Measurements from ENCODE around the gene PPP4R3C.
"Not testable (repeated sequence)": the region's sequence is repeated elsewhere in the genome, so short reads cannot be mapped to it uniquely, and the experiment has no call there.

Gene PPP4R3C

DNA sequence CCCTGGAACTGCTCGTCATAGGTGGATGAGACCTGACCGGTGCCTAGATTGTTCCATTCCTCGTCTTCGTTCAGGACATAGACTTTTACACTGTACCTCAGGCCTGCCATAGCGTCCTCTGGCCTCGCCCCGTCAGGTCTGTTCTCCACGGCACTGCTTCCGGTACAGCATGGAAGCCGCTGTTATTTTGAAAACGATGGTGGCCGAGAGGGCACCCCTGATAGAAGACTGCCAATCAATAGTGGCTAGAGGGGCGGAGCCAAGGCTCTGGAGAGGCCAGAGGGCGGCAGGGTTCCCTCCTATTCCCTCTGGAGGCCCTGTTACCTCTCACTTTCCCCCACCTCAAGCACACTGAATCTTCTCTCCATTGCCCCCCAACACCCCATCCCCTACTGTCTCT, at the start of gene PPP4R3C:
TSS of gene PPP4R3C (minus strand) at position 155 of the 400 bp plus-strand sequence. CDS start at position 110, 45 bp downstream.
- in situ Hi-C loops (cut with HindIII; ENCODE audit: low pct_ligation_motif_present, low pct_unique_long_range_greater_than_20kb, low sequenced_read_pairs) = no loop called here
- no peak for DNase-seq

DNA sequence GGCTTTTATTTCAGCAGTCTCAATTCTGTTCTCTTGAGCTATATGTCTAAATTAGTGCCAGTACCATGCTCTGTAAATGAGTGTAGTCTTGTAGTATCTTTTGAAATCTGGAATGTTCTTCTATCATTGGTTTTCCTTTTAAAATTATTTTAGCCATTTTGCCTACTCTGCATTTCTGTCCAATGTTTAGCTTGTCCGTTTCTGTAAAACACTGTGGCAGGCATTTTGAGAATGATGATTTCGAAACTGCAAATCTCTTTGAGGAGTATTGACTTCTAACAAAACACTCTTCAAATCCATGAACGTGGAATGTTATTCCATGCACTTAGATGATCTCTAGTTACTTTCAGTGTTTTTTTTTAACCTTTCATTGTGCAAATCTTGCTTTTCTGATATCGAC, 28.3 kb upstream of the PPP4R3C start:
- DNase-seq = no peak
- in situ Hi-C loops (cut with HindIII; ENCODE audit: low pct_ligation_motif_present, low pct_unique_long_range_greater_than_20kb, low sequenced_read_pairs) = no loop called here

DNA sequence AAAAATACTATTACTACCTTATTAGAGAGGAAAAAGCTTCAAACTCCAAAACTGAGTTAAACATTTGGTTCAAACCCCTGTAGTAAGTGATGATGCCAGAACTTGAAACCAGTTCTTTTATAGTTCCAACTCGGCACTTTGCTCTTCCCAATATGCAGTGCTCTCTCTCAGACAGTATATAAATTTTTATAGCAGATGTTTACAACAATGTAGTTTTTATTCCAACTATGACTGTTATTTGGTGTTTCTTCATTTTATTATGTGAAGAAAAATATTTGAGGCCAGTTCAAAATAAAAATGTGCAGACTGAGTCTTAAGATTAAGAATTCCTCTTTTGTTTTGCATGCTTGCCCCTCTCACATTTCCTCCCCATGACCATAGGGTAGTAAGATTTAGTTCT, 2.9 kb upstream of the PPP4R3C start:
- no peak for DNase-seq
- in situ Hi-C loops (cut with HindIII; ENCODE audit: low pct_ligation_motif_present, low pct_unique_long_range_greater_than_20kb, low sequenced_read_pairs) = no loop called here

DNA sequence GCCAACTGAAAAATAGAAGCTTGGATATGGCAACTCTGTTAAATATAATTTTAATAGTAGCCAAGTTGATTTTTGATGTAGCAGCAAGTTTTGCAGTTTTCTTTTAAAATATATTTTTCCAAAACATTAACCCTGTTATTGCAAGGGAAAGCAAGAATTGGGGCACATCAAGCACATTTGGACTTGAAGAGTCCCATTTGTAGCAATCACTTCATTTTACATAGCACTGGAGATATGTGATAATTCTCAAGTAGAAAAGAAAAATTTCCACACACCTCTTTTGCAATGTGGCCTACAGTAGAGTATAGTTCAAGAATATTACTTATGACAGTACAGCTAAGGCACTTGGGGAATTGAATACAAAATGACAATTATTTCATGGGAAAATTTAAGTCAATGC, 1.9 kb upstream of the PPP4R3C start:
- in situ Hi-C loops (cut with HindIII; ENCODE audit: low pct_ligation_motif_present, low pct_unique_long_range_greater_than_20kb, low sequenced_read_pairs) = no loop called here
- no peak for DNase-seq

DNA sequence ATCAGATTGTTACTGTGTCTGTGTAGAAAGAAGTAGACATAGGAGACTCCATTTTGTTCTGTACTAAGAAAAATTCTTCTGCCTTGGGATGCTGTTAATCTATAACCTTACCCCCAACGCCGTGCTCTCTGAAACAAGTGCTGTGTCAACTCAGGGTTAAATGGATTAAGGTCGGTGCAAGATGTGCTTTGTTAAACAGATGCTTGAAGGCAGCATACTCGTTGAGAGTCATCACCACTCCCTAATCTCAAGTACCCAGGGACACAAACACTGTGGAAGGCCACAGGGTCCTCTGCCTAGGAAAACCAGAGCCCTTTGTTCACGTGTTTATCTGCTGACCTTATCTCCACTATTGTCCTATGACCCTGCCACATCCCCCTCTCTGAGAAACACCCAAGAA, 4.0 kb downstream of the PPP4R3C start:
- DNase-seq; in situ Hi-C loops (cut with HindIII; ENCODE audit: low pct_ligation_motif_present, low pct_unique_long_range_greater_than_20kb, low sequenced_read_pairs): not testable (repeated sequence)

DNA sequence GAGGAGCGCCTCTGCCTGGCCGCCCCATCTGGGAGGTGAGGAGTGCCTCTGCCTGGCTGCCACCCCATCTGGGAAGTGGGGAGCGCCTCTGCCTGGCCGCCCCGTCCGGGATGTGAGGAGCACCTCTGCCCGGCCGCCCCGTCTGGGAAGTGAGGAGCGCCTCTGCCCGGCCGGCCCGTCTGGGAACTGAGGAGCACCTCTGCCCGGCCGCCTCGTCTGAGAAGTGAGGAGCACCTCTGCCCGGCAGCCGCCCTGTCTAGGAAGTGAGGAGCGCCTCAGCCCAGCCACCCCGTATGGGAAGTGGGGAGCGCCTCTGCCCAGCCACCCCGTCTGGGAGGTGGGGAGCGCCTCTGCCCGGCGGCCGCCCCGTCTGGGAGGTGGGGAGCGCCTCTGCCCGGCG, 4.6 kb downstream of the PPP4R3C start:
- DNase-seq; in situ Hi-C loops (cut with HindIII; ENCODE audit: low pct_ligation_motif_present, low pct_unique_long_range_greater_than_20kb, low sequenced_read_pairs): not testable (repeated sequence)

DNA sequence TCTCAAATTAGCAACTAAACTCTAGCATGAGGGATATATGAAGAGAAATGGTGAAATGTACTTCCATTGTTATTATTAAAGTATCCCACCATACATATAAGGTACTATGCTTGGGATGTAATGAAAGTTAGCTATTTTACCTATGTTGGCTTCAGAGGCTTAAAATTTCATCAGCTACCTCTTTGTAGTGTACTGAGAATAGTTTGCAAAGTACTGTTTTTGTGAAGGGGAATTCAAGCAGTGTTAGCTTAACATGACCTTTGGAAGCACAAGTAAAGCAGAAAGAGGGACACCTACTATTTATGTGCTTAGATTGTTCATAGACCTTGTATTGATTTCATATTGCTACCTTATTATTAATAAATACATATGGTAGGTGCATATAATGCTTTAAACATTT, 11.8 kb downstream of the PPP4R3C start:
- no peak for DNase-seq
- in situ Hi-C loops (cut with HindIII; ENCODE audit: low pct_ligation_motif_present, low pct_unique_long_range_greater_than_20kb, low sequenced_read_pairs) = no loop called here

DNA sequence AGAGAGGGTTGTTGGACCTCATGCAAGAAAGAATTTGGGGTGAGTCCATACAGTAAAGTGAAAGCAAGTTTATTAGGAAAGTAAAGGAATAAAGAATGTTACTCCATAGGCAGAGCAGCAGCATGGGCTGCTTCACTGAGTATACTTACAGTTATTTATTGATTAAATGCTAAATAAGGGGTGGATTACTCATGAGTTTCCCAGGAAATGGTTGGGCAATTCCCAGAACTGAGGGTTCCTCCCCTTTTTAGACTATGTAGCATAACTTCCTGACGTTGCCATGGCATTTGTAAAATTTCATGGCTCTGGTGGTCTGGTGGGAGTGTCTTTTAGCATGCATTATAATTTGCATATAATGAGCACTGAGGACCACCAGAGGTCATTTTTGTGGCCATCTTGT, 16.7 kb downstream of the PPP4R3C start:
- in situ Hi-C loops (cut with HindIII; ENCODE audit: low pct_ligation_motif_present, low pct_unique_long_range_greater_than_20kb, low sequenced_read_pairs) = no loop called here
- no peak for DNase-seq

DNA sequence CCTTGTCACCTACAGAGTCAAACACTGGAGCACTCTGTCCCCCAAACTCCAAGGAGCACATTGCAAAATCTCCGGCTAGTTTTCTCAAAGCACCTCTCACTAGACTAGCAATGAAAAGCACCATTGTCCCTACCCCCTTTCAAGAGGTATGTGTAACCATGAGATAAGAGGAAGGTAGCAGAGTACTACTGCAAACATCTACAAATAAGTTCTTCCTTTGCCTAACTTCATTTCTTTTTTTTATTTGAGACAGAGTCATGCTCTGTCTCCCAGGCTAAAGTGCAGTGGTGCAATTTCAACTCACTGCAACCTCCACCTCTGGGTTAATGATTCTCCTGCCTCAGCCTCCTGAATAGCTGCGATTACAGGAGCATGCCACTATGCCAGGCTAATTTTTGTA, 17.7 kb downstream of the PPP4R3C start:
- DNase-seq = no peak
- in situ Hi-C loops (cut with HindIII; ENCODE audit: low pct_ligation_motif_present, low pct_unique_long_range_greater_than_20kb, low sequenced_read_pairs) = no loop called here

DNA sequence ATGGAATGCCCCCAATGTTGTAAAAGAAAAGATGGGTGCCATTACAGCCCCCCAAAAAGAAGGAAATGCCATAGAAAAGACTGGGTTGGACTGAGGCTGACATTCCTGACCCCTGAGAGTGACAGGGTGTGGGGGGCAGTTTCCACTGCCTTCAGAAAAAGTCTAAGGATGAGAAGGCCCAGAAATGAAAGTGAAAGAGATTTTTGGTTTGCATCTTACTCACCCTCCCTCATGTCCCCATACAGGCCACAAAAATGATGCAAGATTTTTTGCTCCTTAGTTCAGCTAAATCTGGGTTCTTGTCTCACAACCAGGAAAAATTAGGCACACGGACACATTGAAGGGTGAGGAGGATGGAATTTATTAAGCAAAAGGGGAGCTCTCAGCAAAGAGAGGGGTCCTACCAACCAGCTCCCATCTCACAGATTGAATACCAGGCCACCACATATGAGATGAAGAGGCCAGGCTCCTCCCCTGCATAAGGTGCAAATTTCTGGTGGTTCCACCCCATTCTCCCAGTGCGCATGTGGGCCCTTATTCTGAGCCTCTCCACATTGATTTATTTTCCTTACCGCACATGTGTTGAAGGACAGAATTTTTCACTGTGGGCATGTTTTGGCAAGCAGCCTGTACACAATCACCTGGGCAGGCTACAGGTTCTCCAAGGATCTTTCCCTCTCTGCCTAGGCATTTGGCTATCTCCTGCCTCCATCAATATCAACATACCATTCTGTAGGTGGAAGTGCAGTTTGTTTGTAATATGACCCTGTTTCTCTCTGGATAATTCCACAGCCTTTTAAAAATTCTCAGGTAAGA, 18.8 kb downstream of the PPP4R3C start:
- DNase-seq = no peak

DNA sequence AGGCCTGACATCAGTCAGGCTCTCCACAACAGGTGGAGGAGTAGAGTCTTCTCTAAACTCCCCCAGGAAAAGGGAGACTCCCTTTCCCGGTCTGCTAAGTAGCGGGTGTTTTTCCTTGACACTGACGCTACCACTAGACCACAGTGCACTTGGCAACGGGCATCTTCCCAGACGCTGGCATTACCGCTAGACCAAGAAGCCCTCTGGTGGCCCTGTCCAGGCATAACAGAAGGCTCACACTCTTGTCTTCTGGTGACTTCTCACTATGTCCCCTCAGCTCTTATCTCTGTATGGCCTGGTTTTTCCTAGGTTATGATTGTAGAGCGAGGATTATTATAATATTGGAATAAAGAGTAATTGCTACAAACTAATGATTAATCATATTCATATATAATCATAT, 20.7 kb downstream of the PPP4R3C start:
- DNase-seq; in situ Hi-C loops (cut with HindIII; ENCODE audit: low pct_ligation_motif_present, low pct_unique_long_range_greater_than_20kb, low sequenced_read_pairs): not testable (repeated sequence)

More for the DNA sequence above, 18.8 kb downstream of the PPP4R3C start:
- in situ Hi-C loops (cut with HindIII; ENCODE audit: low pct_ligation_motif_present, low pct_unique_long_range_greater_than_20kb, low sequenced_read_pairs) = no loop called here

DNA sequence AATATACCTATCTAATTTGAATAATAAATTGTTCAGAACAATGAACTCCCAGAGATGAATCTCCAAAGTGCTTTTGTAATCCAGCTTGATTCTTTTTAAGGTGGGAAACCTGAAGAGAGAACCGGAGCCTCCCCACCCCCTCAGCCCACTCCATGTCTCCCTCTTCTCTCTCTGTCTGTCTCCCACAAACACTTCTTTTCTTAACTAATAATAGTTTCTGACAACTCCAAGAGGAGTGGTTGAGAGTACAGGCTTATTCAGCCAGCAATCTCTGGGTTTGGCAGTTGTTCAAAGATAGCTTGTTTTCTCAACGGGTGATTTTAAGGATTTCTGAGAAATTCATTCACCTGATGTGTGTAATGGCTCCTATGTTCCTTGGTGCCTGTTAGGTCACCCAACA, 23.4 kb downstream of the PPP4R3C start:
- no peak for DNase-seq
- in situ Hi-C loops (cut with HindIII; ENCODE audit: low pct_ligation_motif_present, low pct_unique_long_range_greater_than_20kb, low sequenced_read_pairs) = no loop called here

DNA sequence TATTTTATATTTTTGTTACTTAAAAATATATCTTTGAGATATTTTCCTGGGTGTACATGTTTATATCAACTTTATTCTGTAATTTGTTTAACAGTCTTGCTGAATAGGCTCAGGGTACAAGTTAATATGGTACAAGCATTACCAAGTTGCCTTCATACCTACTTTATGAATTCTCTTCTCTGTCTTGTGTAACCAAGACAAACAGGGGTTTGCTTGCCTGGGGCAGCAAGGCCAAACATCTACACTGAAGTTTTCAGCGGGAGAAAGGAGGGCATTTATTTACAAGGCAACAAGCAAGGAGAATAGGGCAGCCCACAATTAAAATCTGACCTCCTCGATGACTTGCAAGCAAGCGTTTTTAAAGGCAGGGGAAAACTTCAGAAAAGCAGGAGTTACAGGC, 24.2 kb downstream of the PPP4R3C start:
- no peak for DNase-seq
- in situ Hi-C loops (cut with HindIII; ENCODE audit: low pct_ligation_motif_present, low pct_unique_long_range_greater_than_20kb, low sequenced_read_pairs) = no loop called here

DNA sequence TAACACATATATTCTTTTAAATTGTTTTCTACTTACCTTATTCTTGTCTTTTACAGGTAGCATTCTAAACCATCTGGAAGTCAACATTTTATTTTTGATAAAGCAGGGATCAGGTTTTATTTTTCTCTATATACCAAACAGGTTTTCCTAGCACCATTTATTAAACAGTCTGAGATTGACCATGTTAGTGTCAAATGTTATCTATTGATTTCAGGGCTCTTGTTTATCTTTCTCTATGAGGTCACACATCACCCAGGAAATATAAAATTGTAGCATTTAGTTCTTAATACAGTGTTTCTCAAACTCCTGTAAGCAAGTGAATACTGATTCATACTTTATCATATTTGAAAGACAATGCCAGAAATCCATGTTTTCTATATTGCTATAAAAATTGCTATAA, 28.1 kb downstream of the PPP4R3C start:
- in situ Hi-C loops (cut with HindIII; ENCODE audit: low pct_ligation_motif_present, low pct_unique_long_range_greater_than_20kb, low sequenced_read_pairs) = no loop called here
- no peak for DNase-seq

All from ACHN (cell line).